Psoas muscle (tissue), 8 donors: ENCODE data around the gene TSPAN11. TPM values are rescaled to one million over a fixed set of nuclear protein-coding genes. Genes with fewer than 3 reads are reported as not detected.
"Not testable (repeated sequence)": the region's sequence is repeated elsewhere in the genome, so short reads cannot be mapped to it uniquely, and the experiment has no call there.

ENCODE experiments used
- ATAC-seq, 4 donors: fragments of 200-7000 bp; cut with Tn5 transposase; one replicate each; pipeline ENCODE4 v1.9.1; 2020; ENCODE audit warnings: moderate library complexity in 3 of 4, mild to moderate bottlenecking in 2 of 4
- DNase-seq, 2 donors: peaks; one replicate each; pipeline ENCODE4 v3.0.0-alpha.2; 2020
- H3K27ac ChIP-seq: fragments of 200-600 bp; one replicate; pipeline ENCODE4 v1.8.0; 2022
- H3K27me3 ChIP-seq, 3 donors: fragments of 200-600 bp in 1 of 3; one replicate each; pipeline versions ENCODE4 v1.6.1 to v1.8.0; 2013 to 2022; ENCODE audit warnings: low read length in 2 of 3, mild to moderate bottlenecking in 2 of 3, moderate library complexity in 1 of 3; ENCODE audit not compliant: insufficient read depth in 3 of 3
- H3K36me3 ChIP-seq, 2 donors: fragments of 200-600 bp in 1 of 2; one replicate each; pipeline versions ENCODE4 v1.6.1 to v1.8.0; 2013 to 2022; ENCODE audit warnings: low read depth in 1 of 2, mild to moderate bottlenecking in 1 of 2, moderate library complexity in 1 of 2; ENCODE audit not compliant: insufficient read depth in 1 of 2
- H3K4me1 ChIP-seq: fragments of 200-600 bp; one replicate; pipeline ENCODE4 v1.8.0; 2022
- H3K4me3 ChIP-seq: fragments of 200-600 bp; one replicate; pipeline ENCODE4 v1.8.0; 2022; ENCODE audit warnings: mild to moderate bottlenecking
- H3K9me3 ChIP-seq: fragments of 200-600 bp; one replicate; pipeline ENCODE4 v1.8.0; 2022
- CTCF ChIP-seq: fragments of 200-600 bp; IDR thresholded peaks from one replicate; pipeline ENCODE4 v1.8.0; 2022; ENCODE audit warnings: antibody characterized with exemption
- WGBS, 3 donors: extraction: QIAGEN DNeasy Blood & Tissue Kit; methylation state at CpG; one replicate each; pipeline versions ENCODE4 v1.1.6 to v1.1.7; 2013; 5-methylcytosine and 5-hydroxymethylcytosine counted together
- intact Hi-C, 2 donors: fragments of 100-400 bp; cut with DNase I; formaldehyde crosslinking; loops; one replicate each; pipeline versions ENCODE4 v1.11.0 to v1.14.2; 2022
- polyA plus RNA-seq, 3 donors: library from polyadenylated mRNA; stranded (reverse); fragments of 200-250 nt; gene quantifications; one replicate each; pipeline ENCODE4 v1.2.3, GENCODE V29; 2013
- total RNA-seq, 4 donors: library from RNA; stranded (reverse); fragmentation: NEBNext Ultra II Directional in 2 of 4; extraction: Animal tissue kit (Norgen Biotek cat#: 25700) in 2 of 4; gene quantifications; one replicate each; pipeline versions ENCODE4 v1.2.1 to v1.2.4, GENCODE V29; 2021 to 2023
- donor health status: healthy with polysubstance abuse.
- donor health status: DM: no; HTN: no; CAD: no; lungs with moderate emphysema.
- donor health status: Bipolar disorder and iron deficiency.
- donor health status: healthy.
- donor health status: DM: yes; HTN: yes; CAD: no.
- donor health status: DM: no; HTN: no; CAD: no.
- donor health status: DM: no; HTN: no; CAD: no.
- donor health status: DM: yes; HTN: yes; CAD: no.

TSPAN11 gene
- total and polyA plus RNA-seq, 7 donors: 0.05 to 0.24 (median 0.14) TPM; not detected in 1

GRCh38 chr12:30888241-30888640, 38.3 kb upstream of the TSPAN11 start:
- no peaks in the 10 kb centered on the region for H3K27me3 ChIP-seq
- H3K9me3 ChIP-seq: peaks cover 25% of the 10 kb centered on the region
- H3K4me1 ChIP-seq: no peaks in the 10 kb centered on the region
- H3K4me3 ChIP-seq: no peak overlapping the region
- ATAC-seq (no peak), DNase-seq (no peak)
- intact Hi-C loops: no loop called here
- H3K27ac ChIP-seq: no peak overlapping the region
- no peak for TF ChIP-seq CTCF
- no peaks in the 10 kb centered on the region for H3K36me3 ChIP-seq

- H3K36me3 ChIP-seq: not testable (repeated sequence)
Measured at GRCh38 chr12:30894531-30894930, 32.0 kb upstream of the TSPAN11 start.

GRCh38 chr12:30896461-30896860, 30.1 kb upstream of the TSPAN11 start:
- intact Hi-C loops: no loop called here
- Histone ChIP-seq H3K4me1 (no peaks in the 10 kb centered on the region), H3K27me3 (no peaks in the 10 kb centered on the region), H3K27ac (no peak overlapping the region), H3K36me3 (no peaks in the 10 kb centered on the region), H3K4me3 (no peak overlapping the region), H3K9me3 (no peaks in the 10 kb centered on the region)
- TF ChIP-seq CTCF: no peak
- WGBS, 3 donors: 33 to 60% (median 40%) methylated on average over 3 of the region's 3 CpGs
- DNase-seq (no peak), ATAC-seq (no peak)

More at GRCh38 chr12:30894531-30894930, 32.0 kb upstream of the TSPAN11 start:
- H3K4me1 ChIP-seq, DNase-seq, ATAC-seq, H3K27me3 ChIP-seq, intact Hi-C loops, H3K4me3 ChIP-seq, H3K9me3 ChIP-seq, H3K27ac ChIP-seq: not testable (repeated sequence)
- 71 to 80% (median 77%) methylated on average over 9 of the region's 9 CpGs for WGBS, 3 donors

- TF ChIP-seq CTCF: no peak
- ATAC-seq (no peak), DNase-seq (no peak)
- intact Hi-C loops: no loop called here
- WGBS, 3 donors: 73 to 78% (median 78%) methylated on average over 1 of the region's 1 CpG
- Histone ChIP-seq H3K4me3 (no peak overlapping the region), H3K27ac (no peak overlapping the region), H3K27me3 (peaks cover 0 to 3% (median 0%) of the 10 kb centered on the region in 3 donors), H3K36me3 (no peaks in the 10 kb centered on the region), H3K4me1 (no peaks in the 10 kb centered on the region), H3K9me3 (no peaks in the 10 kb centered on the region)
Measured at GRCh38 chr12:30898846-30899245, 27.7 kb upstream of the TSPAN11 start.

GRCh38 chr12:30900351-30900750, 26.2 kb upstream of the TSPAN11 start:
- Histone ChIP-seq H3K4me1 (no peaks in the 10 kb centered on the region), H3K27ac (no peak overlapping the region), H3K9me3 (no peaks in the 10 kb centered on the region), H3K4me3 (no peak overlapping the region), H3K27me3 (peaks cover 0 to 3% (median 0%) of the 10 kb centered on the region in 3 donors), H3K36me3 (no peaks in the 10 kb centered on the region)
- no peak for DNase-seq
- no peak for TF ChIP-seq CTCF
- 88 to 94% (median 91%) methylated on average over 1 of the region's 1 CpG for WGBS, 3 donors
- ATAC-seq: no peak
- intact Hi-C loops: no loop called here
